ACC112 (cell line): Measurements from ENCODE around the gene MGRN1.

ENCODE experiments used
- H2AFZ ChIP-seq: fragments of 200-600 bp; sonication (generic); one replicate; pipeline ENCODE4 v1.6.0; 2017; ENCODE audit warnings: antibody characterized with exemption, low read length; ENCODE audit not compliant: unreplicated experiment
- H3K27ac ChIP-seq: fragments of 200-600 bp; sonication (generic); 2 replicates; pipeline ENCODE4 v1.5.1; 2014; ENCODE audit warnings: low read depth, mild to moderate bottlenecking, antibody characterized with exemption, low read length, moderate library complexity
- H3K27me3 ChIP-seq: fragments of 200-600 bp; sonication (generic); 2 replicates; pipeline ENCODE4 v1.6.1; 2014; ENCODE audit warnings: mild to moderate bottlenecking, antibody characterized with exemption, low read length, moderate library complexity, mixed read lengths; ENCODE audit not compliant: insufficient read depth
- H3K36me3 ChIP-seq: fragments of 200-600 bp; sonication (generic); 2 replicates; pipeline ENCODE4 v1.6.1; 2016; ENCODE audit warnings: mild to moderate bottlenecking, antibody characterized with exemption, low read length, moderate library complexity, mixed read lengths; ENCODE audit not compliant: insufficient read depth
- H3K4me1 ChIP-seq: fragments of 200-600 bp; sonication (generic); one replicate; pipeline ENCODE4 v1.6.1; 2016; ENCODE audit warnings: low read length, mixed read lengths; ENCODE audit not compliant: insufficient read depth, unreplicated experiment, control insufficient read depth
- H3K4me3 ChIP-seq: fragments of 200-600 bp; sonication (generic); 2 replicates; pipeline ENCODE4 v1.5.1; 2014; ENCODE audit warnings: mild to moderate bottlenecking, low read depth, low read length
- H3K79me2 ChIP-seq: fragments of 200-600 bp; sonication (generic); one replicate; pipeline ENCODE4 v1.6.0; 2016; ENCODE audit warnings: low read length; ENCODE audit not compliant: control insufficient read depth, unreplicated experiment, insufficient read depth

MGRN1 gene

DNA sequence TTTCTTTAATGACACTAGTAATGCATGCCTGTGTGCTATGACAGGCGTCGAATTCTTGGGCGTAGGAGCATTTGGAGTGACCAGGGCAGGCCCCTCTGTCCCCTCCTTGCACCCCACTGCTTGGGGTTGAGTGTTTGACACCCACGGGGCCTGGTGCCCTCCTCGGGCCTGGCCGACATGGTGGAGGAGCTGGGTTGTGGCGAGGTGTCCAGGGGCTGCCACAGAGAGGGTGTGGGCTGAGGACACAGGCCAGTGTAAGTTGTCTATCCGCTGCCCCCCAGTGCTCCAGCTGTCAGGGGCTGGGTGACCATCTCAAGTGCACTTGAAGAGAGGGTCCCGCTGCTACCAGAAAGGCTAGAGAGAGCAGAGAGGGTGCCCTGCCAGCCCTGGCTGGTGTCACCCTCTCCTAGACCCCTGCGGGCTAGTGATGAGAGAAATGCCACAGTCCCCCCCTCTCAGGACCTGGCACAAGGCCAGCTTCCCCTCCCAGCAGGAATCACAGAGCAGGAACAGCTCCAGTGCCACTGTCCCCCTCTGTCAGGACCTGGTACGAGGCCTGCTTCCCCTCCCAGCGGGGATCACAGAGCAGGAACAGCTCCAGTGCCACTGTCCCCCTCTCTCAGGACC, 30.5 kb downstream of the MGRN1 start:
- Histone ChIP-seq H3K4me3 (no peak overlapping the region), H3K79me2 (no peaks in the 10 kb centered on the region), H3K36me3 (0 out of 2 replicates have a peak, but pooled peaks cover 4% of the 10 kb centered on the region), H2AFZ (no peak overlapping the region), H3K27ac (no peak overlapping the region), H3K4me1 (peaks cover 2% of the 10 kb centered on the region), H3K27me3 (no peaks in the 10 kb centered on the region)

DNA sequence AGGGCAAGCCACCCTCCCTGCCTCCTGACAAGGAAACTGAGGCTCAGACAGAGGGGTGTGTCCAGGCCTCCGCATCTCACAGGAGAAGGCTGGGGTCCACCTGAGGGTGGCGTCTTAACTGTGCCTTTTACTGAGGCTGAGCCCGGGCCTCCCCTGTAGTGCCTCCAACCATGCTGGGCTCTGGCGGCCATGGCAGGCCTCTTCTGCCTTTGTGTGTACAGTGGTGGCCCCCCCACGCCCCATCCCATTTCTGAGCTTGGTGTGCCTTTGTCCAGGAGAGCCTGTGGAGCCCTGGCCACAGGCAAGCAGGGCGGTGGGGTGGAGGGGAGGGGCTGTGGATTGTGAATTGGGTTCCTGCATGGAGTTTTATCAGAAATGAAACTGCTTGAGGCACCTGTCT, 31.2 kb downstream of the MGRN1 start:
- no peak overlapping the region for H3K4me3 ChIP-seq
- peaks cover 4% of the 10 kb centered on the region for H3K4me1 ChIP-seq
- no peaks in the 10 kb centered on the region for H3K27me3 ChIP-seq
- no peaks in the 10 kb centered on the region for H3K79me2 ChIP-seq
- H2AFZ ChIP-seq: no peak overlapping the region
- H3K27ac ChIP-seq: no peak overlapping the region
- H3K36me3 ChIP-seq: 0 out of 2 replicates have a peak, but pooled peaks cover 4% of the 10 kb centered on the region

DNA sequence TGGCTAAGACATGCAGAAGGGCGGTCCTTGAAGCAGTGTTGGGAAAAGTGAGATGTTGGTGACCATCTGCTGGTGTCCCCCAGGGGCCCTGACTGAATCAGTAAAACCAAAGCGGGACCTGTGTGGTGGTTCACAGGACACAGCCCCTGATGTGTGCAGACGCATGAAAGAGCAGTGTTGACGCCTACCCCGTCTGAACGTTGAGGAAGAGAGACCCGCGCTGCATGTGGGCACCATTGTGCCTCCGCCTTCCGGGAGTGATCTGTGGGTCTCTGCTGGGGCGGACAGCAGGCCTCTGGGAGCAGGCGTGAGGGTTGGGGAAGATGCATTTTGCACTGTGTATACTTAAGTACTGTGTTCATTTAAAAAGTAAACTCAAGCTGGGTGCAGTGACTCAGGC, 31.6 kb downstream of the MGRN1 start:
- no peaks in the 10 kb centered on the region for H3K79me2 ChIP-seq
- no peak overlapping the region for H3K27ac ChIP-seq
- H3K4me1 ChIP-seq: peaks cover 4% of the 10 kb centered on the region
- H3K36me3 ChIP-seq: 0 out of 2 replicates have a peak, but pooled peaks cover 4% of the 10 kb centered on the region
- no peak overlapping the region for H2AFZ ChIP-seq
- no peak overlapping the region for H3K4me3 ChIP-seq
- H3K27me3 ChIP-seq: no peaks in the 10 kb centered on the region

DNA sequence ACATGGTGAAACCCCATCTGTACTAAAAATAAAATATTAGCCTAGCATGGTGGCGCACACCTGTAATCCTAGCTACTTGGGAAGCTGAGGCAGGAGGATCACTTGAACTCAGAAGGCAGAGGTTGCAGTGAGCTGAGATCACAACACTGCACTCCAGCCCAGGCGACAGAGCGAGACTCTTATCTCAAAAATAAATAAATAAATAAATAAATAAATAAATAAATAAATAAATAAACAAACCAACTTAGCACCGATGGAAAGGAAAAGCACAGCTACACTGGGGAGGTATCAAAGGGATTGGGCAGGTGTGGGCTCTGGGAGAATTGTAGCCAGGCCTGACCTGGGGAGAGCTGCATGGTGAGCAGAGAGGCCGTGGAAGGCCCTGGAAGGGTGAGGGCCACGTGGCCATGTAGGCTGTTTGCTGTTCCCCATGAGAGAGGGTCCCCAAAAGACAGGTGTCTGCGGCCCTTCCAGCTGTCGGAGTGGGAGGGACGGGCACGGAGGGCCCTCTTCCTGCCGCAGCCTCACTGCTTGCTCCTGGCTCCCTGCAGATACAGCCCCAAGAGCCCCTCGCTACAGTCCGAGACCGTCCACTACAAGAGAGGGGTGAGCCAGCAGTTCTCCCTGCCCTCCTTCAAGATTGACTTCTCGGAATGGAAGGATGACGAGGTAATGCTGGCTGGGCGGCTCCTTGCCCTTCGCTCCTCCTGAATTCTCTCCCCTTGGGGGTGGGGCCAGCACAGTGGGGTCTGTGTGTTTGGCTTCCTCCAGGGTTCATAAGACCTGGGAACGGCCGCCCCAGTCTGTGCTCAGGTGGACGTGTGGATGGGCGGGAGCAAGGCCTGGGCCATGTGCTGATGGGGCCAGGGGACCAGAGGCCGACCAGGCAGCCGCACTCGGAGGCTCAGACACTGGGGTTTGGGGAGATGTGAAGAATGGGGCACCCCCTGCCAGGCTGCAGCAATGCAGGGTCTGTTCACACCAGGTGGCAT, 32.4 kb downstream of the MGRN1 start:
- Histone ChIP-seq H3K27me3 (no peaks in the 10 kb centered on the region), H3K36me3 (0 out of 2 replicates have a peak, but pooled peaks cover 4% of the 10 kb centered on the region), H3K4me3 (no peak overlapping the region), H3K27ac (no peak overlapping the region), H2AFZ (no peak overlapping the region), H3K4me1 (peaks cover 4% of the 10 kb centered on the region), H3K79me2 (no peaks in the 10 kb centered on the region)

DNA sequence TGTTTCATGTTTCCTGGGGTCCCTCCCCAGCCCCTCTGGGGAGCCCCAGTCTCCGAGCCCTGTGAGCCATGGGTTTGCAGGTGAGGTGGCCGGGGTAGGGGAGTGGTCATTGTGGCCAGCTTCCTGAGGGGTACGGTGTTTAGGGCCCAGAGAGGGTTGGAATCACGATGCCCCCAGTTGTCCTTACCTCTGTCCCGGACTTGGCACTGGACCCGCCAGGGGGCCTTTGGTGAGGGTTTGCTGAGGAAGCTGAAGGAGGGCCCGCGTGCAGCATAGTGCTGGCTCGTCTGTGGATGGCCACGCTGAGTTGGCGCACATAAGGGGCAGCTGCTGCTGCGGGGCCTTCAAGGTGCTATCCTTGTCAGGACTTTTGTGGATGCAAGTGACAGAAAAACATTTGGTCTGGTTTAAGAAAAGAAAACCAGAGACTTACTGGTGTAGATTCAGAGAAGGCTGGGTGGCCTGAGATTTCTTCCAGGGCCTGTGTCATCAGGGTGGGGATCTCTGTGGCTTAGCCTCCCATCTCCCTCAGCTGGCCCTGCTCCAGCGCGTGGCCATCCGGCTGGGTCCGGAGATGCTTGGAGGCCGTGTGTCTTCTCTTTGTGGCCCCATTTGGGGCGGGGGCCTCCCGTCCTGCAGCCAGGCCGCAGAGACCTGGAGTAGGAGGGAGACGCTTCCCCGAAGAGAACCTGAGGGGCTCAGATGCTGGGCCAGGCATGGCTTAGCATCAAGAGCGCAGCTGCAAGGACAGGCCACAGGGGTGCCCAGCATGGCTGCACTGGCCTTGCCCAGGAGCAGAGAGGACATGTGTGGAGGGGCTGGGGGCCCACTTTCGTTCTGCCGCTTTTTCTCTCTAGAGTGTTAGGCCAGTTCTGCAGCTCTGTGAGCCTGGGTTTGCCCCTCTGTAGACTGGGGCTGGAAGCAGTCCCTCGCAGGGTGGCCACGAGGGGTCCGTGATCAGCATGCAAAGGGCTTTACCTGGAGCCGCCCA, 35.0 kb downstream of the MGRN1 start:
- no peak overlapping the region for H3K27ac ChIP-seq
- H3K4me1 ChIP-seq: peaks cover 4% of the 10 kb centered on the region
- H3K79me2 ChIP-seq: no peaks in the 10 kb centered on the region
- 0 out of 2 replicates have a peak, but pooled peaks cover 4% of the 10 kb centered on the region for H3K36me3 ChIP-seq
- no peak overlapping the region for H2AFZ ChIP-seq
- H3K27me3 ChIP-seq: no peaks in the 10 kb centered on the region
- H3K4me3 ChIP-seq: no peak overlapping the region

DNA sequence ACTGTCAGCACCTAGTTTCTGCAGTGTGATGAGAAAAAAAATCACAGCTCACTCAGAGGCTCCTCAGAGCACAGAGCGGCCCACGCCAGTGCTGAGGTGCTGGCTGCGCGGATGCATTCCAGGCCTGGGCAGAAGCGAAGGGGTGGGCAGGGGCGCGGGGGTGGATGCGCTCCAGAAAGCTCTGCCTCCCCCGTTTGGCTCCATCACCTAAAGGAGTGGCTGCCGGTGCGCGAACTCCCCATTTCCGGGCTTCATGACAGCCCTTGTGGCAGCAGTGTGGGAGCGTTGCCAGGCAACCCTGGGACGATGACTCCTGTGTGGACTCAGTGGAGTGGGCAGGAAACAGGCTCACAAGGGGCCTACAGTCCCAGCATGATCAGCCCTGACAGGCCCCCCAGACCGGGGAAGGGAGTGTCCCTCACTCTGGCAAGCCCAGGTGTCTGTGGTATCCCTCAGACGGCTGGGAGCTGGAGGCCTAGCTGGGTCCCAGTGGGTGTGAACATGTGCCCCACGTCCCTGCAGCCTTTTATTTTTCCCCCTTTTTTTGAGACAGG, 35.9 kb downstream of the MGRN1 start:
- Histone ChIP-seq H3K36me3 (0 out of 2 replicates have a peak, but pooled peaks cover 4% of the 10 kb centered on the region), H3K4me3 (no peak overlapping the region), H3K79me2 (no peaks in the 10 kb centered on the region), H3K27me3 (no peaks in the 10 kb centered on the region), H3K27ac (no peak overlapping the region), H2AFZ (no peak overlapping the region), H3K4me1 (peaks cover 4% of the 10 kb centered on the region)

DNA sequence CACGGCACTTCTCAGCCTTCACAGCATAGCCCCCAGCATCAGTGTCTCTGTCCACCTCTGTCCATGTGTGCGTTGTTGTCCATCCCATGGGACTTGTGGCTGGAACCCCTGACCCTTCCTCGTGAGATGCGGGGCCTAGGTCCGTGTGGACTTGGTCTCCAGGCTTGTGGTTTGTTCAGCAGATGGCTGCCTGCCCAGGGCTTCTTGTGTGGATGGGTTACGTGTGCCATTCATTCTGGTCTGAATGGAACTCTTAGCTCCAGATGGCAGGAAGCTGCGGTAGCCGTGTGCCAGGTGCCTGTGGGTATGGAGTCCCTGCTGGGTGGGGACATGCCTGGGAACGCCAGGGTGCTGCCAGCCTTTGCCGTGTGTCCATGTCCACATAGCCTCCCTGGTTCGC, 37.0 kb downstream of the MGRN1 start:
- Histone ChIP-seq H3K4me1 (peaks cover 4% of the 10 kb centered on the region), H3K27ac (no peak overlapping the region), H3K27me3 (no peaks in the 10 kb centered on the region), H3K79me2 (no peaks in the 10 kb centered on the region), H3K4me3 (no peak overlapping the region), H2AFZ (no peak overlapping the region), H3K36me3 (peaks cover 5% of the 10 kb centered on the region; the same call in 1 of the 2 replicates)

DNA sequence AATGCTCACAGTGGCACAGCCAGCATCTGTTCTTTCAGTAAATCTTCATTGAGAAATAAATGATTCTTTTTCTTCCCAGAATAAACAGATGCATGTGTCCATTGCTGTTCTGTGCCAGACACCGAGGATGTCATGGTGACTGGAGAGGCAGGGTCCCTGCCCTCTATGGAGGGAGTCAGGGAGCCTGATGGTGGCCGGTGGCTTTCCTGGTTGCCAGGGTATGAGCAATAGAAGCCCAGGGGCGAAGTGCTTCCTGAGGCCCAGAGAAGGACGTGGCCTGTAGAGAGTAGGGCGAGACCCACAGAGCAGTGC, 38.8 kb downstream of the MGRN1 start:
- peaks cover 11% of the 10 kb centered on the region; the same call in 1 of the 2 replicates for H3K36me3 ChIP-seq
- no peak overlapping the region for H3K27ac ChIP-seq
- H3K27me3 ChIP-seq: no peaks in the 10 kb centered on the region

DNA sequence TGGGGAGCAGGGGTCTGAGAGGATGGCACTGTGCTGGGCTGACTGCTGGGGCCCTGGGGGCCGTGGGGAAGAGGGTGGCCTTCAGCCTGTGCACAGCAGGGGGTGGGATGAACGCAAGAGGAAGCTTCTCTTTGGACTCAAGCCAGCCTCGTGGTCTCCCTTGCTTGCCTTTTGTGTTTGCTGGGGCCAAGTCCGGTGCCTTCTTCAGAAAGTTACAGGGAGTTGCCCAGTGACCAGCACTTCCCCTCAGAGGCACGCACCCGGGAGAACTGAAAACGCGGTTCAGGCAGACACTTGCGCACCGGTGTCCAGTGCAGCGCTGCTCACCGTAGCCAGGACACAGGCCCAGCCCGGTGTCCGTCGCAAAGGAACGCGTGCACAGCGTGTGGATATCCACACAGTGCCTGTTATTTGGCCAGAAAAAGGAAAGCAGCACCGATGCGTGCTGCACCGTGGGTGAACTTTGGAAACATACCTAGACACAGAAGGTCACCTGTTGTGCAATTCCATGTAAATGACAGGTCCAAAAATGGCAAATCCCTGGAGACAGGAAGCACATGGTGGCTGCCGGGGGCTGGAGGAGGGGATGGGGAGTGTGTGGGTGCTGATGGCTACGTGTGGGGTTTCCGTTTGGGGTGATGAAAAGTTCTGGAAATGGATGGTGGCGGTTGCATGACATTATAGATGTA, 39.3 kb downstream of the MGRN1 start:
- Histone ChIP-seq H3K27ac (no peak overlapping the region), H3K4me3 (no peak overlapping the region), H2AFZ (no peak overlapping the region), H3K27me3 (no peaks in the 10 kb centered on the region), H3K79me2 (no peaks in the 10 kb centered on the region), H3K4me1 (peaks cover 4% of the 10 kb centered on the region), H3K36me3 (peaks cover 13% of the 10 kb centered on the region; the same call in 1 of the 2 replicates)

More for the DNA sequence above, 38.8 kb downstream of the MGRN1 start:
- no peaks in the 10 kb centered on the region for H3K79me2 ChIP-seq
- peaks cover 4% of the 10 kb centered on the region for H3K4me1 ChIP-seq
- no peak overlapping the region for H2AFZ ChIP-seq
- no peak overlapping the region for H3K4me3 ChIP-seq
